ENCODE measurements around the gene ZC3H12D.
A peak's percentile ranks its signal among the peaks of the same experiment; 100 is the strongest.

The ZC3H12D gene

GRCh38 chr6:149493761-149494320, 9.0 kb upstream of the ZC3H12D start:
- Histone ChIP-seq H3K9ac (ENCODE audit: low read length) (no peak overlapping the region), H3K36me3 (ENCODE audit: control insufficient read depth in 1 of 2, insufficient read depth in 2 of 2, low read depth in 1 of 2, low read length in 2 of 2) (no peaks in the 10 kb centered on the region), H3K23ac (ENCODE audit: low read length in 2 of 2) (no peak overlapping the region), H4K8ac (ENCODE audit: low read length) (no peak overlapping the region), H2AFZ (ENCODE audit: low read depth, low read length) (no peak overlapping the region), H2BK5ac (ENCODE audit: low read depth, low read length, poor library complexity, severe bottlenecking) (no peak overlapping the region), H3K27me3 (ENCODE audit: control insufficient read depth in 1 of 2, insufficient read depth in 1 of 2, low read length in 2 of 2) (no peaks in the 10 kb centered on the region), H2BK120ac (ENCODE audit: low read depth, low read length) (no peak overlapping the region), H2BK12ac (ENCODE audit: low read length in 2 of 2) (no peak overlapping the region), H4K91ac (ENCODE audit: low read length) (no peak overlapping the region), H2AK5ac (ENCODE audit: low read length, severe bottlenecking) (no peak overlapping the region), H2BK15ac (ENCODE audit: low read depth, poor library complexity, severe bottlenecking) (no peak overlapping the region), H3K9me3 (ENCODE audit: control insufficient read depth, low read length) (no peaks in the 10 kb centered on the region), H3K79me1 (replicated peaks; ENCODE audit: low read length, poor library complexity, severe bottlenecking) (no peaks in the 10 kb centered on the region), H3K27ac (ENCODE audit: low read length, poor library complexity, severe bottlenecking) (no peak overlapping the region), H3K18ac (ENCODE audit: low read depth in 1 of 2, low read length in 2 of 2) (no peak overlapping the region), H3K4me2 (ENCODE audit: low read length, poor library complexity, severe bottlenecking) (no peak overlapping the region), H3K14ac (ENCODE audit: low read length in 2 of 2) (no peak overlapping the region), H3K4ac (ENCODE audit: low read depth in 1 of 2, low read length in 2 of 2) (no peak overlapping the region), H3K4me1 (ENCODE audit: control insufficient read depth, insufficient read depth, low read depth, low read length) (peaks cover 1% of the 10 kb centered on the region), H3K4me3 (ENCODE audit: insufficient read depth in 1 of 2, low read depth in 1 of 2, low read length in 2 of 2) (no peak overlapping the region)
- DNase-seq, result no peak
- WGBS, result 98% methylated on average over 7 of the region's 7 CpGs

GRCh38 chr6:149492798-149493343, 8.1 kb upstream of the ZC3H12D start:
- Histone ChIP-seq H3K4me2 (ENCODE audit: low read length, poor library complexity, severe bottlenecking) (no peak overlapping the region), H3K4me1 (ENCODE audit: control insufficient read depth, insufficient read depth, low read depth, low read length) (peaks cover 1% of the 10 kb centered on the region), H3K9me3 (ENCODE audit: control insufficient read depth, low read length) (no peaks in the 10 kb centered on the region), H2BK15ac (ENCODE audit: low read depth, poor library complexity, severe bottlenecking) (no peak overlapping the region), H4K8ac (ENCODE audit: low read length) (peak overlapping the region; percentile 47), H3K14ac (ENCODE audit: low read length in 2 of 2) (no peak overlapping the region), H2BK12ac (ENCODE audit: low read length in 2 of 2) (no peak overlapping the region), H3K9ac (ENCODE audit: low read length) (no peak overlapping the region), H3K27ac (ENCODE audit: low read length, poor library complexity, severe bottlenecking) (no peak overlapping the region), H3K4me3 (ENCODE audit: insufficient read depth in 1 of 2, low read depth in 1 of 2, low read length in 2 of 2) (no peak overlapping the region), H3K18ac (ENCODE audit: low read depth in 1 of 2, low read length in 2 of 2) (no peak overlapping the region), H2AK5ac (ENCODE audit: low read length, severe bottlenecking) (no peak overlapping the region), H3K36me3 (ENCODE audit: control insufficient read depth in 1 of 2, insufficient read depth in 2 of 2, low read depth in 1 of 2, low read length in 2 of 2) (no peaks in the 10 kb centered on the region), H3K27me3 (ENCODE audit: control insufficient read depth in 1 of 2, insufficient read depth in 1 of 2, low read length in 2 of 2) (no peaks in the 10 kb centered on the region), H4K91ac (ENCODE audit: low read length) (no peak overlapping the region), H2BK120ac (ENCODE audit: low read depth, low read length) (no peak overlapping the region), H3K23ac (ENCODE audit: low read length in 2 of 2) (no peak overlapping the region), H3K4ac (ENCODE audit: low read depth in 1 of 2, low read length in 2 of 2) (no peak overlapping the region), H2BK5ac (ENCODE audit: low read depth, low read length, poor library complexity, severe bottlenecking) (no peak overlapping the region), H3K79me1 (replicated peaks; ENCODE audit: low read length, poor library complexity, severe bottlenecking) (no peaks in the 10 kb centered on the region), H2AFZ (ENCODE audit: low read depth, low read length) (no peak overlapping the region)
- WGBS, result 93% methylated on average over 3 of the region's 4 CpGs
- DNase-seq, result no peak

GRCh38 chr6:149489967-149490366, 5.2 kb upstream of the ZC3H12D start:
- Histone ChIP-seq H3K4me2 (ENCODE audit: low read length, poor library complexity, severe bottlenecking) (no peak overlapping the region), H2BK15ac (ENCODE audit: low read depth, poor library complexity, severe bottlenecking) (no peak overlapping the region), H4K8ac (ENCODE audit: low read length) (no peak overlapping the region), H3K9me3 (ENCODE audit: control insufficient read depth, low read length) (no peaks in the 10 kb centered on the region), H4K91ac (ENCODE audit: low read length) (no peak overlapping the region), H3K4ac (ENCODE audit: low read depth in 1 of 2, low read length in 2 of 2) (no peak overlapping the region), H3K79me1 (replicated peaks; ENCODE audit: low read length, poor library complexity, severe bottlenecking) (no peaks in the 10 kb centered on the region), H3K4me3 (ENCODE audit: insufficient read depth in 1 of 2, low read depth in 1 of 2, low read length in 2 of 2) (no peak overlapping the region), H3K14ac (ENCODE audit: low read length in 2 of 2) (no peak overlapping the region), H3K27ac (ENCODE audit: low read length, poor library complexity, severe bottlenecking) (no peak overlapping the region), H3K4me1 (ENCODE audit: control insufficient read depth, insufficient read depth, low read depth, low read length) (peaks cover 6% of the 10 kb centered on the region), H3K23ac (ENCODE audit: low read length in 2 of 2) (no peak overlapping the region), H2AFZ (ENCODE audit: low read depth, low read length) (no peak overlapping the region), H2AK5ac (ENCODE audit: low read length, severe bottlenecking) (no peak overlapping the region), H3K18ac (ENCODE audit: low read depth in 1 of 2, low read length in 2 of 2) (no peak overlapping the region), H3K27me3 (ENCODE audit: control insufficient read depth in 1 of 2, insufficient read depth in 1 of 2, low read length in 2 of 2) (no peaks in the 10 kb centered on the region), H2BK120ac (ENCODE audit: low read depth, low read length) (no peak overlapping the region), H3K36me3 (ENCODE audit: control insufficient read depth in 1 of 2, insufficient read depth in 2 of 2, low read depth in 1 of 2, low read length in 2 of 2) (no peaks in the 10 kb centered on the region), H3K9ac (ENCODE audit: low read length) (no peak overlapping the region), H2BK5ac (ENCODE audit: low read depth, low read length, poor library complexity, severe bottlenecking) (no peak overlapping the region), H2BK12ac (ENCODE audit: low read length in 2 of 2) (no peak overlapping the region)
- DNase-seq, result no peak
- WGBS, result 100% methylated on average over 2 of the region's 4 CpGs

- Histone ChIP-seq H3K4me3 (ENCODE audit: insufficient read depth in 1 of 2, low read depth in 1 of 2, low read length in 2 of 2) (no peak overlapping the region), H2BK12ac (ENCODE audit: low read length in 2 of 2) (no peak overlapping the region), H3K23ac (ENCODE audit: low read length in 2 of 2) (no peak overlapping the region), H2BK15ac (ENCODE audit: low read depth, poor library complexity, severe bottlenecking) (peak overlapping the region; percentile 55), H3K14ac (ENCODE audit: low read length in 2 of 2) (no peak overlapping the region), H2BK120ac (ENCODE audit: low read depth, low read length) (no peak overlapping the region), H4K8ac (ENCODE audit: low read length) (no peak overlapping the region), H3K18ac (ENCODE audit: low read depth in 1 of 2, low read length in 2 of 2) (no peak overlapping the region), H2AFZ (ENCODE audit: low read depth, low read length) (no peak overlapping the region), H3K36me3 (ENCODE audit: control insufficient read depth in 1 of 2, insufficient read depth in 2 of 2, low read depth in 1 of 2, low read length in 2 of 2) (no peaks in the 10 kb centered on the region), H3K79me1 (replicated peaks; ENCODE audit: low read length, poor library complexity, severe bottlenecking) (no peaks in the 10 kb centered on the region), H3K27ac (ENCODE audit: low read length, poor library complexity, severe bottlenecking) (no peak overlapping the region), H2AK5ac (ENCODE audit: low read length, severe bottlenecking) (no peak overlapping the region), H3K9me3 (ENCODE audit: control insufficient read depth, low read length) (no peaks in the 10 kb centered on the region), H3K4me1 (ENCODE audit: control insufficient read depth, insufficient read depth, low read depth, low read length) (peaks cover 10% of the 10 kb centered on the region), H3K4ac (ENCODE audit: low read depth in 1 of 2, low read length in 2 of 2) (no peak overlapping the region), H3K4me2 (ENCODE audit: low read length, poor library complexity, severe bottlenecking) (no peak overlapping the region), H2BK5ac (ENCODE audit: low read depth, low read length, poor library complexity, severe bottlenecking) (no peak overlapping the region), H3K27me3 (ENCODE audit: control insufficient read depth in 1 of 2, insufficient read depth in 1 of 2, low read length in 2 of 2) (no peaks in the 10 kb centered on the region), H3K9ac (ENCODE audit: low read length) (no peak overlapping the region), H4K91ac (ENCODE audit: low read length) (no peak overlapping the region)
- 43% methylated on average over 1 of the region's 3 CpGs for WGBS
- DNase-seq, result no peak
Observed at GRCh38 chr6:149488815-149489214, 4.0 kb upstream of the ZC3H12D start.

All from mesenchymal stem cell (in vitro differentiated cells and primary cell).